T-cell (primary cell): ENCODE data around the gene PARD3. TPM values are rescaled to one million over a fixed set of nuclear protein-coding genes. Genes with fewer than 3 reads are reported as not detected.

Source experiments
- ATAC-seq, 4 experiments: fragments of 200-7000 bp in 3 of 4; fragments of 150-1000 bp in 1 of 4; cut with Tn5 transposase; replicated peaks in 1 of 4; 1 replicate in 3 of 4; 2 replicates in 1 of 4; pipeline ENCODE4 v1.10.0; 2021; ENCODE audit warnings: moderate library complexity in 3 of 4, mild to moderate bottlenecking in 2 of 4, moderate number of reproducible peaks in 1 of 4
- CTCF ChIA-PET, 2 donors: fragments of 300-600 bp; sonication (Branson Sonifier 250); formaldehyde crosslinking; loops; one replicate each; lab custom pipeline; 2022; ENCODE audit warnings: antibody characterized with exemption in 2 of 2; lab: Charles Lee
- POLR2A ChIA-PET, 2 donors: fragments of 300-600 bp; sonication (Branson Sonifier 250); formaldehyde crosslinking; loops; one replicate each; lab custom pipeline; 2022; ENCODE audit warnings: antibody characterized with exemption in 2 of 2; lab: Charles Lee
- DNase-seq, 35 experiments: peaks; one replicate each; pipeline versions ENCODE4 v3.0.0 to v3.0.0-alpha.2; 2013 to 2023
- H3K27ac ChIP-seq: one replicate; pipeline ENCODE4 v1.5.1; 2013; ENCODE audit warnings: low read length
- H3K27me3 ChIP-seq, 2 experiments: replicated peaks in 1 of 2; 1 replicate in 1 of 2; 2 replicates in 1 of 2; pipeline versions ENCODE4 v1.6.1 to v1.7.0; 2013; ENCODE audit warnings: low read length in 1 of 2, mixed read lengths in 1 of 2; ENCODE audit not compliant: control insufficient read depth in 2 of 2, insufficient read depth in 2 of 2; ENCODE audit errors: extremely low read depth in 1 of 2
- H3K36me3 ChIP-seq, 2 donors: 1 replicate in 1 of 2; 2 replicates in 1 of 2; pipeline versions ENCODE4 v1.6.1 to v1.7.0; 2013; ENCODE audit warnings: low read length in 1 of 2; ENCODE audit not compliant: control insufficient read depth in 2 of 2, insufficient read depth in 1 of 2; ENCODE audit errors: extremely low read depth in 1 of 2
- H3K4me1 ChIP-seq, 2 experiments: 1 replicate in 1 of 2; 2 replicates in 1 of 2; pipeline versions ENCODE4 v1.6.1 to v1.7.0; 2013; ENCODE audit warnings: low read length in 2 of 2, mixed read lengths in 1 of 2; ENCODE audit not compliant: insufficient read depth in 2 of 2, control insufficient read depth in 1 of 2; ENCODE audit errors: extremely low read depth in 1 of 2
- H3K4me3 ChIP-seq, 2 donors: 1 replicate in 1 of 2; 2 replicates in 1 of 2; pipeline versions ENCODE4 v1.5.1 to v1.7.0; 2013; ENCODE audit warnings: mild to moderate bottlenecking in 2 of 2, low read length in 1 of 2, moderate library complexity in 1 of 2; ENCODE audit not compliant: control insufficient read depth in 1 of 2; ENCODE audit errors: extremely low read depth in 1 of 2
- H3K9me3 ChIP-seq: 2 replicates; pipeline ENCODE4 v1.7.0; 2013
- H3K27ac Mint-ChIP-seq, 2 donors: one replicate each; pipeline ENCODE4 v1.8.0; 2020 to 2021; ENCODE audit warnings: mild to moderate bottlenecking in 2 of 2, mixed read lengths in 2 of 2
- H3K27me3 Mint-ChIP-seq, 2 donors: one replicate each; pipeline ENCODE4 v1.8.0; 2021 to 2022; ENCODE audit warnings: mixed read lengths in 2 of 2
- H3K36me3 Mint-ChIP-seq: one replicate; pipeline ENCODE4 v1.8.0; 2021; ENCODE audit warnings: mixed read lengths
- H3K4me1 Mint-ChIP-seq, 3 donors: one replicate each; pipeline ENCODE4 v1.8.0; 2020 to 2022; ENCODE audit warnings: mixed read lengths in 3 of 3, mild to moderate bottlenecking in 1 of 3
- H3K4me3 Mint-ChIP-seq, 3 donors: one replicate each; pipeline ENCODE4 v1.8.0; 2020 to 2022; ENCODE audit warnings: mild to moderate bottlenecking in 3 of 3, mixed read lengths in 3 of 3, moderate library complexity in 3 of 3
- H3K9me3 Mint-ChIP-seq, 3 donors: one replicate each; pipeline ENCODE4 v1.8.0; 2020 to 2022; ENCODE audit warnings: mixed read lengths in 3 of 3
- WGBS: methylation state at CpG from one replicate; pipeline ENCODE4 v1.1.5; 2013; ENCODE audit warnings: missing lambda C conversion rate; ENCODE audit not compliant: insufficient coverage; 5-methylcytosine and 5-hydroxymethylcytosine counted together
- total RNA-seq, 35 experiments: library from RNA in 6 of 35; stranded (reverse) in 6 of 35; fragments of 120-200 nt in 1 of 35; gene quantifications; one replicate each; pipeline versions ENCODE4 v1.2.1 to v1.2.4 and lab custom pipeline; 2013 to 2026

PARD3 gene
- total RNA-seq, 5 donors from 2014 or later (not counting 1 experiment from before 2014, with no cell fraction given) = 0.36 to 0.92 (median 0.65) TPM

- Mint-ChIP-seq H3K9me3 (no peaks in the 10 kb centered on the region), H3K36me3 (no peaks in the 10 kb centered on the region), H3K4me3 (no peak overlapping the region), H3K27me3 (no peaks in the 10 kb centered on the region), H3K4me1 (peaks cover 0 to 2% (median 0%) of the 10 kb centered on the region in 3 donors), H3K27ac (no peak overlapping the region)
- no peak overlapping the region for H3K4me3 ChIP-seq
- ATAC-seq (no peak), DNase-seq (no peak)
- H3K4me1 ChIP-seq = peaks cover 0 to 9% of the 10 kb centered on the region in 2 experiments
- 100% methylated on average over 1 of the region's 7 CpGs for WGBS
- peaks cover 0 to 8% of the 10 kb centered on the region in 2 experiments for H3K27me3 ChIP-seq
- H3K27ac ChIP-seq = no peak overlapping the region
- CTCF ChIA-PET = no interaction called here
- POLR2A ChIA-PET = no interaction called here
- H3K36me3 ChIP-seq = no peaks in the 10 kb centered on the region
- H3K9me3 ChIP-seq = no peaks in the 10 kb centered on the region
These were observed 575.1 kb downstream of the PARD3 start for GRCh38 chr10:34240039-34240438.

GRCh38 chr10:34237898-34238455 is 577.1 kb downstream of the PARD3 start:
- Mint-ChIP-seq H3K4me1 (peaks cover 0 to 2% (median 0%) of the 10 kb centered on the region in 3 donors), H3K9me3 (no peaks in the 10 kb centered on the region), H3K36me3 (no peaks in the 10 kb centered on the region), H3K27ac (no peak overlapping the region), H3K4me3 (no peak overlapping the region), H3K27me3 (no peaks in the 10 kb centered on the region)
- Histone ChIP-seq H3K27me3 (peaks cover 0 to 8% of the 10 kb centered on the region in 2 experiments), H3K36me3 (no peaks in the 10 kb centered on the region), H3K4me3 (no peak overlapping the region), H3K9me3 (no peaks in the 10 kb centered on the region), H3K4me1 (peaks cover 0 to 9% of the 10 kb centered on the region in 2 experiments), H3K27ac (no peak overlapping the region)
- WGBS = no CpG with 5 or more reads among the region's 1 CpG
- DNase-seq = no peak
- ChIA-PET POLR2A (no interaction called here), CTCF (no interaction called here)
- no peak for ATAC-seq

- Histone ChIP-seq H3K4me3 (no peak overlapping the region), H3K4me1 (peaks cover 0 to 9% of the 10 kb centered on the region in 2 experiments), H3K9me3 (no peaks in the 10 kb centered on the region), H3K36me3 (no peaks in the 10 kb centered on the region), H3K27ac (no peak overlapping the region), H3K27me3 (peaks cover 0 to 8% of the 10 kb centered on the region in 2 experiments)
- POLR2A ChIA-PET = no interaction called here
- no CpG with 5 or more reads among the region's 4 CpGs for WGBS
- ATAC-seq = no peak
- H3K27me3 Mint-ChIP-seq = no peaks in the 10 kb centered on the region
- no peaks in the 10 kb centered on the region for H3K36me3 Mint-ChIP-seq
- CTCF ChIA-PET = interaction anchor here in 1 of 2 donors (0.6 kb wide), 1 partner anchor 8 kb away, joined by 3 read pairs; no protein-coding TSS in a partner anchor
- no peak for DNase-seq
- H3K4me1 Mint-ChIP-seq = peaks cover 0 to 2% (median 0%) of the 10 kb centered on the region in 3 donors
- no peak overlapping the region for H3K27ac Mint-ChIP-seq
- no peaks in the 10 kb centered on the region for H3K9me3 Mint-ChIP-seq
- H3K4me3 Mint-ChIP-seq = no peak overlapping the region
These were observed 578.2 kb downstream of the PARD3 start for GRCh38 chr10:34236931-34237330.

GRCh38 chr10:34235164-34235832 is 579.8 kb downstream of the PARD3 start:
- H3K27ac Mint-ChIP-seq = no peak overlapping the region
- WGBS = 60% methylated on average over 1 of the region's 7 CpGs
- no peaks in the 10 kb centered on the region for H3K9me3 ChIP-seq
- no peak for DNase-seq
- H3K27me3 Mint-ChIP-seq = no peaks in the 10 kb centered on the region
- H3K27ac ChIP-seq = no peak overlapping the region
- ChIA-PET POLR2A (no interaction called here), CTCF (no interaction called here)
- no peaks in the 10 kb centered on the region for H3K27me3 ChIP-seq
- H3K9me3 Mint-ChIP-seq = no peaks in the 10 kb centered on the region
- ATAC-seq = no peak
- H3K4me1 ChIP-seq = peaks cover 0 to 5% of the 10 kb centered on the region in 2 experiments
- H3K36me3 Mint-ChIP-seq = no peaks in the 10 kb centered on the region
- no peak overlapping the region for H3K4me3 Mint-ChIP-seq
- H3K4me3 ChIP-seq = no peak overlapping the region
- H3K36me3 ChIP-seq = no peaks in the 10 kb centered on the region
- H3K4me1 Mint-ChIP-seq = no peaks in the 10 kb centered on the region

- H3K27me3 Mint-ChIP-seq = no peaks in the 10 kb centered on the region
- Histone ChIP-seq H3K36me3 (no peaks in the 10 kb centered on the region), H3K27me3 (no peaks in the 10 kb centered on the region), H3K4me3 (no peak overlapping the region), H3K9me3 (no peaks in the 10 kb centered on the region), H3K27ac (no peak overlapping the region), H3K4me1 (peaks cover 0 to 5% of the 10 kb centered on the region in 2 experiments)
- H3K4me3 Mint-ChIP-seq = no peak overlapping the region
- no peak overlapping the region for H3K27ac Mint-ChIP-seq
- ChIA-PET CTCF (no interaction called here), POLR2A (no interaction called here)
- ATAC-seq = no peak
- H3K4me1 Mint-ChIP-seq = no peaks in the 10 kb centered on the region
- no peaks in the 10 kb centered on the region for H3K9me3 Mint-ChIP-seq
- WGBS = 95% methylated on average over 2 of the region's 4 CpGs
- no peaks in the 10 kb centered on the region for H3K36me3 Mint-ChIP-seq
- no peak for DNase-seq
These were observed 582.6 kb downstream of the PARD3 start for GRCh38 chr10:34232481-34232880.

GRCh38 chr10:34231441-34232180 is 583.5 kb downstream of the PARD3 start:
- no peaks in the 10 kb centered on the region for H3K9me3 ChIP-seq
- no peak overlapping the region for H3K27ac ChIP-seq
- no peak overlapping the region for H3K27ac Mint-ChIP-seq
- H3K36me3 Mint-ChIP-seq = no peaks in the 10 kb centered on the region
- no peak overlapping the region for H3K4me3 Mint-ChIP-seq
- H3K36me3 ChIP-seq = no peaks in the 10 kb centered on the region
- H3K4me1 ChIP-seq = no peaks in the 10 kb centered on the region
- ATAC-seq (no peak), DNase-seq (no peak)
- H3K4me3 ChIP-seq = no peak overlapping the region
- CTCF ChIA-PET = no interaction called here
- POLR2A ChIA-PET = no interaction called here
- H3K4me1 Mint-ChIP-seq = no peaks in the 10 kb centered on the region
- no peaks in the 10 kb centered on the region for H3K27me3 Mint-ChIP-seq
- WGBS = 84% methylated on average over 5 of the region's 11 CpGs
- peaks cover 0 to 5% (median 4%) of the 10 kb centered on the region in 3 donors for H3K9me3 Mint-ChIP-seq
- no peaks in the 10 kb centered on the region for H3K27me3 ChIP-seq
